SIG-M5 treated with dmso at 0.1 percent for 504 hours (cell line): ENCODE results near the gene YOD1.

Source experiments
- DNase-seq: peaks from one replicate; lab custom pipeline; 2025; ENCODE audit not compliant: unreplicated experiment; lab: John Stamatoyannopoulos, UW

YOD1 gene

DNA sequence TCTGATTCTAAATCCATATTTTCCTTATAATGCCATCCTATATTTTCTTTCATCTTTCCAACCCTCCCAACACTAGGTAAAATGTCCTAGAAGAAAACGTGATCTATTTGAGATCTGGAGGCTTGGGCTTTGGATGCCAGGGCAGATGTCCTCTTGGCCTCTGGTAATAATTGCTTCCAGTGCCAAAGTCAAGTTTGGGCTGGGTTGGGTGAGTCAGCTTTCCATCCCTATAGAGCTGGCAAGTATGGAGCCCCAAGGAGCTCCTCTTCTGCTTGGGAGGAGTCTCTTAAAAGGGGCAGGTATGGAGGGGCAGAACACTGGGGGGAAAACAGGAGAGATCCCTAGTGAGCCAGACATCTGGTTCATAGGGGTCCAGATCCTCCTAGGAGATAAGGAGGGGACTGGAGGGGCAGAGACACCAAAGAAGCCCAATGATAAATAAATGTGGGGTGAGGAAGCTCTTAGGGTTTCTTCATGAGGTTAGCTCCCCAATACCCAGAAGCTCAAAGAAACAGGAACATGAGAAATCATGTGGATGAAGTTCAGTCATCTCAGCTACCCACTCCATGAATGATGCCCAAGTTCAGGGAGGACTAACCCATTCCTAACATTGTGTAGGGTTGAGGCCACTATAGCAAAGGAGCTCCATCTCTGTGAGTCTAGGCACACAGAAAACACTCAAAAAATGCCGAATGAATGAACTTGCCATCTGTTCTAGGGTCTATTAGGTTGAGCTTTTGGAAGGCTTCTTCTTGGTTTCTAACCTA lies 21.9 kb downstream of the YOD1 start:
- no peak for DNase-seq

DNA sequence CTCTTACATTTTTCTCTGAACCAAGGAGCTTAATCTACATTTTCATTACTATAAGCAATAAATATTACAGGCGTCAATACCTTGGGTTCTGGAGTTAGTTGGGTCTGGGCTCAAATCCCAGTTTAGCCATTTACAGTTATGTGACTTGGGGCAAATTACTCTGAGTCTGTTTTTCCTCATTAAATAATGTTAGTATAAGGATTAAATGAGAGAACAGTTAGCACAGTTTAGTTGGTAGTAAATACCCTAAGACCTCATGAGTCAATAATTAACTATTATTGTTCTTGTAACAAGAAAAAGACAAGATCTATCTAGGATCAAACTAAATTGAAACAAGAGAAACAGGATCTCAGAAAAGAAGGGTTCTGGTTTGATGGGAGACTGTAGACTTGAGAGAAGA lies 23.1 kb downstream of the YOD1 start:
- no peak for DNase-seq

DNA sequence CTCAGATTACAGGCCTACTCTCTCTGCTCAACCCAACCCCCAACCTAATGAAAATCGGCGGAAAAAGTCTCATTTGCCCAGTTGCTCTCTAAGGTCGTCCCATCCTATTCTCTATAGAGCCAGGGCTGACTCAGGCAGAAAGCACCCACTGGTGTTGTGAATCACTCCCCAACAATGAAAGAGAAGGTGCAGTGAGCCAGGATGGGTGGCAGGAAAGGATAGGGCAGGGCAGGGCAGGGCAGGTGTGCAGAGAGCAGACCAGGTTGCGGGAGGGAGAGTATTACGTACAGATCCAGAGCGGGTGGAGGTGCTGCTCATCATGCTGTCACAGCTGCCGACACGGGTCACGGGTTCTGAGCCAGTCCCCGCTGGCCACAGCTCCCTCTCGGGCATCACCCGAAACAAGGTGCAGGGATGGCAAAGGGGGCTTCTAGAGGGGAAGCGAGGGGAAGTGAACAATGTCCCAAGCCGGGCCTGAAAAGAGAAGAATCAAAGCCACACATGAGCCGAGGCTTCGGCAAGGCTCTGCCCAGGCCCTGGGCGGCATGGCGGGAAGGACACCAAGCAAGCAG lies 23.7 kb downstream of the YOD1 start:
- DNase-seq: no peak

DNA sequence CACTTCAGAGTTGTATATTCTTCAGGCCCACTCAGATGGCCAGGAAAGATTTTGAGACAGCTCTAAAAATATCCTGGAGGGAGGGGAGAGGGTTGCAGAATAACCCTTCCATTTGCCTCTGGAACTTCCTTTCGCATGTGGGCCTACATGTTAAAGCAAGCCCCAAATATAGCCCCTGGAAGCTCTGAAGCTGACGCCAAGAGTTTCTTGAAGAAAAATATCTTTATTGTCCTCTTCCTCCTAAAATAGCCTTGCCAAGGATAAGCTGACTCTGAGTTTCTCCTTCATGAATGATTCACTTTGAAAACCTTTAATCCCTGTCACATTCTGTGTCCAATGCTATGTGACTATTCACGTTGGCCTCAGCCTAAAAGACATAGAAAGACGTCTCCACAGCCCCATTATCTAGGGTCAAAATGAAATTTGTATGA lies 24.9 kb downstream of the YOD1 start:
- no peak for DNase-seq

DNA sequence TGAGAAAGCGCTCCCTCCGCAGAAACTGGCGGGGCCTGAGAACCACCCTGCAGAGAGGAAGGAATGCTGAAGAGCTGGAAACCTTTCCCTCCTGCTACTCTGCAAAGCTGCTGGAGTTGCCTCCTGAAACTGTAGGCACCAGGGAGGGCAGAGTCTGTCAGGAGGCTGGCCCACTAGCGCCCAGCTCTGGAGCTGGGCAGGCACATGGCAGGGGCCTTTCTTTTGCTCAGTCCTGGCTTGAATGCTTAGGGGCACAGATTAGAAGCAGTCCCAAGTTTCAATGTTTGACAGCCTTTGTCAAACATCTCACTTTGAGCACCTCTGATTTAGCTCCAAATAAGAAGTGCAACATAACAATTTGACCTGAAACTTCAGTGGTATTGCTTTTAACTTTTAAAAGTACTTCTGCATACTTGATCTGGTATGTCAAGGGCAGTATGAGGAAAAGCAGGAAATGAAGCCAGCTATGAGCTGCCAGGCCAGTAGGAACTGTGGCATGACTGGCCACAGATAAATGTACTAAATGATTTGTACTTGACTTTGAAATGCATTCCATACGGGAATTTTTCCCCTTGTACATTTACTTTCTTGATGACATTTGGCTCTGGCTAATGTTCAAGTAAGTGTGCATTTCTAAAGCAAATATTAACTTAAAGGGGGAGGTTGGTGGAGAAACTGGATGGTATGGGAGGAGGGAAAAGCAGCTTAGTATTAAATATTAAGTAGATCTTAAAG lies 25.7 kb downstream of the YOD1 start:
- peak; percentile 56 for DNase-seq

DNA sequence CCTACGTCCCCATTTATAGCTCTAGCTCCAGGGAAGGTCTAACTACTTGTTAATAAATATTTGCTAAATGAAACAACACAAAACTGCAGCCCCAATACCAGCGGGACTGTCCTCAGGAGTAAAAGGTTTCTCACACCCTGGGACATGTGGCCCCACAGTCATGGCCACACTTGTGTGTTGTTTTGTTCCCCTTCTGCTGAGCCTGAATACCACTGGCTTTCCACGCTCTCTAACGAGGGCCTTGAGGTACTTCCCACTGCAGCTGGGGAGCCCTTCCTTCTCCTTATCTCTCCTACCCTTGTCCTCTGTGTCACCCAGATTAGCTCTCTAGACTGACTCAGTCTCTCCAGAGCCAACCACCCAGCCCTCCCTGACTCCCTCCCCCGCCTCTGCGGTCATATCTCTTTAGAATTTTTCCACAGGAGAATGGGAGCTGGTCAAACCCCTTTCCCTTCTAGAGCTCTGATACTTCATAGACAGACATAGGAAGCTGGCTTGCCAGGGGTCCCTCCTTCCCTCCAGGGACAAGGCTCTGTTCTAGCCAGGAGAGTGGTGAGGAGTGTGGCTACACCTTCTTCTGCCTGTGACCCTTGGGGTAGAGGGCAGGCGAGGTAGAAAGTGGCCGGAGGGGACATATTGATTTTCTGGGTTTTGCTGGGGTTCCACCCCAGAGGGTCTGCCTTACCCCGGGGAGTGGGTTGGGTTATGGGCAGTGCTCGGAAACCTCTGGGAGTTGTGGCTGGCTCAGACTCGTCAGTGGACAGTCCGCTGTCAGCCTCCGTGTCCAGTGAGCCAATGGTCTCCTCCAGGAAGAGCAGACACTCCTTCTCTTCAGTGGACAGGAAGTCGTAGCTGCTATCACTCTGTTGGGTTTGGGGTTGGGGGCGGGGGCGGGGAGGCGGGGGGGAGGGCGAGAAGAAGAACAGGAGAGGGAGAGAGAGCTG lies 26.5 kb downstream of the YOD1 start:
- peak; percentile 28 for DNase-seq

DNA sequence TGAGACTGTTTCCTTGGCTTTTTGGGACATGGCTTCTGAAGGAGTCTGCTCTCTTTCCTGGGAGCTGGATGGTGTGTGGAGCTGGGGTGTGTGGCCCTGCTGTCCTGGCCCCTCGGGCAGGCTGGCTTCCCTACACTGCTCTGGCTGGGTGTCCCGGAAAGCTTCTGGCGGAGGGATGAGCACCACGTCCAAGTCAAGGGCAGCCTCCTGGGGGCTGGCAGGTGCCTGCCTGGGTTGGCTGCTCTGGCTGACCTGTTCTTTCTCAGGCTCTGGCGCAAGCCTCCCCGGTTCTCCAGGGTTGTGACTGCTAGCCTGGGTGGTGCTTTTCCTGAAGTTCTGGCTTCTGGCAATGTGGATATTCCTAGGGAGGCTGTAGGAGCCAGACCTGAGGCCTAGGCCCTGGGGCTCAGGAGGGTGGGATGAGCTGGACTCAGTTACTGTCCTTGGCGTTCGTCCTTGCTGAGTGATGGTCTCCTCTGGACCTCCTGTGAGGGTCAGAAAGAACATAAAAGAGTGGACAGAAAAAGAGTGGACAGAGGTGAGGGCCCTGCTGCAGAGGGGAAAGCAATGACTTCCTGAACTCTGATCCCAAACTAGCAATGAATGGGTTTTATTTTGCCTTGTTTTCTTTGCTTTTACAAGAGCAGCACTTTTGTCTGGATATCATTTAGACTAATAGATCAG lies 27.9 kb downstream of the YOD1 start:
- no peak for DNase-seq

DNA sequence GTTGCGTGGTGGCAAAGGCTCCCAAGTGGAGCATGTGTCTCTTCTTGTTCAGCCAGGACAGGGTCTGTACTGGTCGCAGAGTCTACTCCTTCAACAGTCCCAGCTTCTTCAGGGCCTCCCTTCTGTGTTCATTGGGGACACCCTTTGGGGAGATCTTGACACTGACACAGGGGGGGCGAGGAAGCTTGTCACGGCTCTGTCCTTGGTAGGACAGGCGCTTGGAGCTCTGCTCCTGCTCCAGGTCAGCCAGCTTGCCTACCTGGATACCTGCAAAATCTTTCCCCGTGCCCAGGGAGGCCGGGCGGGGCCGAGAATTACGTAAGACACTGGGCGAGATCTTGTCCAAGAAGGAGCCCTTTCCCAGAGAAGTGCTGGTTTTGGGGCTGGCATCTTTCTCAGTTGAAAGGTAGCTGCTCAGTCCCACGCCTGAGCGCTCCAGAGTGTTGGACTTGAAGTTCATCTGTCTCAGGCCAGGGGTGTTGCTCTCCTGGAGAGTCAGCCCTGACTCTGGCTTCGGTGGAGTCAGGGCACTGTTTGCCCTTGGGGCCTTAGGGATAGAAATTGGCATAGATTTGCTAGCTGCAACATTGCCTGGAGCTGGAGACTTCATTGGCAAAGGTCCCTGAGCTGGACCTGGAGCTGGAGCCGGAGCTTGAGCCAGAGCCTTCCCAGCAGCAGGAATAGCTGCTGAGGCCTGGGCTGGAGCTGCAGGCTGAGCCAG lies 29.0 kb downstream of the YOD1 start:
- no peak for DNase-seq

DNA sequence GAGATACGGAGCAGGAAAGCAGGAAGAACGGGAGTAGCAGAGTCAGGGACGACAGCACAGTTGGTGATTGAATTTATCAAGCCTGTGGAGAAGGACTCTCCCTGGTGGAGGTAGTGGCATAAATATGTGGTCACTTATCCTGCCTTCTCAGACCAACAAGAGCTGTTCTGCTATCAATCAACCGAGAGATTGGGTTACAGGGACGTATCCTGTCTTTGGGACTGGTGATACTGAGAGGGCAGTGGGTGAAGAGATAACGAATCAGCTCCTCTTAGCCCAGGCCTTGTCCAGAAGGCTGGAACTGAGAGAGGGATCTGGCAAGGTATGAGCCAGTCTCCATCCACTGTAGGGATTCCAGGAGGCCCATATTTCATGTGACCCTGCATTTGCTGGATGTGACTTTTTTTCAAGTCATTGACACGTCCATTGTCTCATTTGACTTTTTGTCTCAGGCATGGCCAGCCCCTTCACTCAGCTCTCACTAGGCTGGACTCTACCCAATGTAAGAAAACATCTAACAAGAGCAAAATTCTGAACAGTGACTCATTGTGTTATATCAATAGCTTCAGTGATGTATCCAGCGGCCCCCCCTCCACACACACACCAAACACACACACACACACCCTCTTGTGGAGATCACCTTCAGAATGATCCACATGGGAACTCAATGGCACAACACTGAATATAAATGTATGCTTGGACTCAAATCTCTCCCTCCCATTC lies 29.7 kb downstream of the YOD1 start:
- DNase-seq: no peak

DNA sequence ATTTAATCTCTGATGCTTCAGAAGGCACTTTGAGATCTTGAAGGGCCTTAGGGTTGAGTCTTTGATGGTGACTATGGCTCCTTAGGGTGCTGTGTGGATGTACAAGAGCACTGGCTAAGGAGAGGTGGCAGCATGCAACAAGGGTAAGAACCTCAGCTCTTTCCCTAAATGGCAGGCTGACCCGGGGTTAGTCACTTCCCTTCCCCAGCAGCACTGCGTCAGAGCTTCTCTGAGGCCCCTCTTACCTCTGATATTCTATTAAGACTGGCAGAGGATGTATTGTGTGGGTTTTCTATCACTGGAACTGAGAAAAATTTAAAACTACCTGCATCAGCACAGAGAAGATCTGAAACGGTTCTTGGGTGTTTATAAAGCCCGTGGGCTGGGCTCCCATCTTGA lies 30.3 kb downstream of the YOD1 start:
- no peak for DNase-seq

DNA sequence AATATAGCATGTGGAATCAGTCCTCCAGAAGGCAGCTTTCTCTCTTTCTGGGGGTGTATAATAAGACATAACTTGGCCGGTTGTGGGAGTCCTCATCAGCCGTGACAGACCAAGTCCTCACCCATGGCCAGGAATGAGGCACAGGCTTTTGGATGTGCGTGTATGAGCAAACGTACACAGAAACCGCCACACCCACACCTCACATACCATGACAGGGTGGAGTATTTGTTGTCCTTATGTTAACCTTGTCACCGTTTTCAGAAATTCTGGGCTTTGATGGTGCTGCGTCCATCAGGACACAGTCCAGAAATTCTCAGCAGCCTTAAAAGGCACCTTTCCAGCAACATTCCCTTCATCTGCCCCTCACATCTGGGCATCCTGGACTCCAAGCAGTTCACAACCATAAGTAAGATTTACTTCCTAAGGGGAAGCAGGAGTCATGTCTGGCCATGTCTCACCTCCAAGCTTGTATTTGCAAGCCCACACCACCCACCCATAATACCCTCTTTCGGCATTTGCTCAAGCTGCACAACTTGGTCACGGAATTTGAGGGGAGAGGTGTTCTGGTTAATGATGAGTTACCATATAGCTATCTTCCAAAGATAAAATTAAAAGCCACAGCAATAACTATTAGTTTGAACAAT lies 30.8 kb downstream of the YOD1 start:
- peak; percentile 48 for DNase-seq

DNA sequence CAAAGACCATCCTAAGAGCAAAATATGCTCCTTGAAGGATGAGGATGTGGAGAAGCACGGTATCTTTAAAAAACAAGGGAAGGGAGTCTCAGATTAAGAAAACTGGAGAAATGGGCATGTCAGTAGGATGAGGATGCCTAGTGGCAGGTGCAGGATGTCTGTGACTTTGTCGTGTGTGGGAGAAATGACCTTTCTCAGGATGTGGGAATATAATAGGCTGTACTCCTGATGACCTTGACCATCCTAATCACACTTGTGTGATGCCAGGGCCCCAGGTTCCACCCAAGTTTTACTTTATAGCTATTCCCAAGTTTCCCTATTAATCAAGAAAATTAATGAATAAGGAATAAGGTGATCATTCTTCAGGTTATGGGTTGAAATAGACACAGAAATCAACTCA lies 31.3 kb downstream of the YOD1 start:
- DNase-seq: no peak

DNA sequence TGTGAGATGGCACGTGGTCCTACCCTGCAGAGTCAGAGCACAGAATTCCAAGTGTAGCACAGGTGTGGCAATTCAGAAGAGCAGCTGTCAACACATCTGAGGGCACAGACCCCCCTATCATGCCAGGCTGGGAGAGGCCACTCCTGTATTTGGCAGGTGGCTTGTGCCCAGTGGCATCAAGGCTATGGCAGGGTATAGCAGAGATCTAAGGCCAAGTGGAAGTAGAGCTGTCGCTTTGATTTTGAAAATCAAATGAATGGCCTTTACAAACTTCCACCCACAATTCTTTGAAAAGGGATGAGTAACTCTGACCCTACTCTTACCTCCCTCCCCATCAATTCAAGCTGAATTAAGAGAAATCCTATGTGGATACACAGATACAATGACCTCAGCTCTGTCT lies 31.8 kb downstream of the YOD1 start:
- no peak for DNase-seq

DNA sequence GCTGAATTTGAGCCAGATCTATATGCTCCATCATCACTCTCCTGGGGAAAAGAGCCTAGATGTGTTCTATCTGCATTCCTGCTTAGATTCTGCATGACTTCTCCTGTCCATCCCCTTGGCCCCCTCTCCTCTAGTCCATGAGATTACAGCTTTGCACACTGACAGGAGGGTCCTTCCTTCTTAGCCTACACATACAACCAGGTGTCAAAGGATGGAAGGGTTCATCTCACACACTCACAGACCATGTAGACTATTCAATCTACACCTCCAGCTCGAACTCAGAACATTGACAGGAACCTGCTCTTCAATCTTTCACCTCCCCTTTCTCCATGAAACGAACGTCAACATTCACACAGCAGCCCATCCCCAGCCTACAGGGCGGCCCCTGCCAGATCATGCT lies 32.3 kb downstream of the YOD1 start:
- DNase-seq: no peak

DNA sequence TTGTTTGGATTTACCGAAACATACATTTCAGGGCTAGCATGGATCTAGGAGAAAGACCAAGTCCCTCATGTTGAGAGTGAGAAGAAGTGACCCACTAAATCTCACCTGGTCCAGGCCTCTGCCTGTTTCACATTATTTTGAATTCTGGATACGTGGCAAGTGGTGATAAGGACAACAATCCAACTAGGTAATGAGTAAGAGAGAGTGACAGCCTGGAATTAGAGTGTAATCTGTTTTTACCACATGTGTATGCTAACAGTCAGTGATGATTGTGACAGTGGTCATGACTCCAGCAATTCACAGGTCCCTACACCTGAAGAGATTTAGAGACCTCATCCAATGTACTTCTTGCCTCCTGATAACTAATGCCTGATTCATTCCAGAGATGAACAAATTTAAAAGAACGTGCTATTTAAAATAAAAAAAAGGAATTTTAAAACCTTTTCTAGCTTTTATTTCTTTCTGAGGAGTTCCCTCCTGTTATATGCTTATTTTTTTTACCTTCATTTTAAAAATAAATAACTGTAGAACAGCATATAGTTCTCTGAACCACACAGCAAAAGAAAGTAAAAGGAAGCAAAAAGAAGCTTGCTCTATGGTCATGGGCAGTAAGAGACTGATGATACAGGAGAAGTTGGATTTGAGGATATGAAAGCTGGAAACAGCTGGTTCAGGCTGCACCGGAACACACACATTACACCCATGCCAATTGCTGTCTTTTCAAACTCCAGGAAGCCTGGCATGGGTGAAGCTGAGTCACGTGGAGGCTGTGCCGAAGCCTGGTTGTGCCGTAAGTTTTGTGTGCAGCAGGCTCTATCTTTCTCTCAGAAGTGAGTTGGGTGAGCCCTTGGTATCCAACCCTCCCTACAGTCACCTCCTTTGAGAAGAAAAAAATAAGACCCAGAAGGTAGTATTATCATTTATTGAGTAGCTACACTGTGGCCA lies 33.1 kb downstream of the YOD1 start:
- no peak for DNase-seq

DNA sequence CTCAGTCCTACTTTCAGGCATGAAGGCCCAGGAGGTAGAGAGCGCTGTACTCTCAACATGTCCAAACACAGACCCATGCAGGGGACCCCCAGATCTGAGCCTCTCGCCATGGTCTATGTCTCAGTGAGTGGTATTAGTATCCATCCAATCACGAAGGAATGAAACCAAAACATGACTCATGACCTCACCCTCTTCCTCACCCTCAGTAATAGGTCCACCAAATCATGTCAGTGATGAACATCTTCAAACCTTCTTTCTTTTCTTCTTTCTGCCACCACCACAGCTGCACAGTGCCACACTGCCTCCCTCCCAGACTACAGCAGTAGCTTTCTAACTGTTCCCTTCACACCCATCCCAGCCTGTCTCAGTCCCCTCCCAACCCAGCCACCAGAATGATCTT lies 35.2 kb downstream of the YOD1 start:
- no peak for DNase-seq

DNA sequence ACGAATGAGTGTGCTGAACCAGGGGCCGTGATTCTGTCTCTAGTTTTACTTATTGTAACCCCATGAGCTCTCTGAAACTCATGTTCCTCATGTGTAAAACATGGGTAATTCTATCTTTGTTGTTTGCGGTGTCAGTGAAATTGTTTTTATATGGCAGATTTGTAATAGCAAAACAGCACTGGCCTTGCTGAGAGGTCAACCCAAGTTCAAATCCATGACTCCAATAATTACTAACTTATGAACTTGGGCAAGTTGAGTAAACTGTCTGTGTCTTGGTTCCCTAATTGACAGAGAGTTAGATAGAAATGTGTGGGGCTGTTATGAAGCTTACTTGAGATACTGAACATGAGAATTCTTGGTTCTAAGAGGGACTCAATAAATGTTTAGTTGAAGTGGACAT lies 36.3 kb downstream of the YOD1 start:
- no peak for DNase-seq
